ENCODE data around the gene USP53.
"Not testable (repeated sequence)": the region's sequence is repeated elsewhere in the genome, so short reads cannot be mapped to it uniquely, and the experiment has no call there.

USP53 gene

DNA sequence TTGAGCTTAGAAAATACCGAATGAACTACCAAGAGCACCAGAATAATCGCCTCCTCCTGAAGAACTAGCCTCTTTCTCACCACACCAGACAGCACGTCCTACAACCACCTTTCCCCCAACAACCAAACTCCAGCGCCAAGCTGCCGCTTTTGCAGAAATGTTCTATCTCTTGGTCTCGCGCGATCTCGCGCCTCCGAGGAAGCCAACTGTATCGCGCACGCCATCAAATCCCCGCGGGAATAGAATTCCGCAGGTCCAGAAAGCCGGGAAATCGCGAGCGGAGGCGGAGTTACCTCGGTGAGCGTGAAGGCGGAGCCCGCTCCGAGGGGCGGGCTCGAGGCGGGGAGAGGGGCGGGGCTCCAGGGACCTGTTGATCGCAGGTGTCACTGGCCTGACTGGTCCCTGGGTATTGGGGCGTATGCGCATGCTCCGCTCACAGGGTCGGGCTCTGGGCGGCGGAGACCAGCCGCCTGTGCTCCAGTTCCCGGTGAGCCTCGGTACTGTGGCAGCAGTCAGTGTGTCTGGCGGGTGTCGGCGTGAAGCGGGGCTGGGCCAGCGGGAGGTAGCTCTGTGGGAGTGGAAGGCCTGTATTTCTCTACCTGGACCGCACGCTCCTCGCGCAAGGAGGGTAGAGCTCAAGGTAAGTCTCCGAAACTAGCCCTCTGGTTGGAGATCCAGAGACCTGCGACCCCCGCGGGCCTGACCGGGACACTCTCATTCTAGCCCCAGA lies at the start of gene USP53:
TSS of gene USP53 (plus strand) at position 480 of the 730 bp plus-strand sequence. CDS start 27,047 bp downstream, outside the sequence.
- TF ChIP-seq, protein P1, sequence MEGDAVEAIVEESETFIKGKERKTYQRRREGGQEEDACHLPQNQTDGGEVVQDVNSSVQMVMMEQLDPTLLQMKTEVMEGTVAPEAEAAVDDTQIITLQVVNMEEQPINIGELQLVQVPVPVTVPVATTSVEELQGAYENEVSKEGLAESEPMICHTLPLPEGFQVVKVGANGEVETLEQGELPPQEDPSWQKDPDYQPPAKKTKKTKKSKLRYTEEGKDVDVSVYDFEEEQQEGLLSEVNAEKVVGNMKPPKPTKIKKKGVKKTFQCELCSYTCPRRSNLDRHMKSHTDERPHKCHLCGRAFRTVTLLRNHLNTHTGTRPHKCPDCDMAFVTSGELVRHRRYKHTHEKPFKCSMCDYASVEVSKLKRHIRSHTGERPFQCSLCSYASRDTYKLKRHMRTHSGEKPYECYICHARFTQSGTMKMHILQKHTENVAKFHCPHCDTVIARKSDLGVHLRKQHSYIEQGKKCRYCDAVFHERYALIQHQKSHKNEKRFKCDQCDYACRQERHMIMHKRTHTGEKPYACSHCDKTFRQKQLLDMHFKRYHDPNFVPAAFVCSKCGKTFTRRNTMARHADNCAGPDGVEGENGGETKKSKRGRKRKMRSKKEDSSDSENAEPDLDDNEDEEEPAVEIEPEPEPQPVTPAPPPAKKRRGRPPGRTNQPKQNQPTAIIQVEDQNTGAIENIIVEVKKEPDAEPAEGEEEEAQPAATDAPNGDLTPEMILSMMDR (IDR thresholded peaks at IDR 0.05; ENCODE audit: insufficient read depth, missing control alignments): no peak
- peak; percentile 86 for DNase-seq (ENCODE audit: insufficient read length, low spot score)
- peak; percentile 58 for FAIRE-seq

DNA sequence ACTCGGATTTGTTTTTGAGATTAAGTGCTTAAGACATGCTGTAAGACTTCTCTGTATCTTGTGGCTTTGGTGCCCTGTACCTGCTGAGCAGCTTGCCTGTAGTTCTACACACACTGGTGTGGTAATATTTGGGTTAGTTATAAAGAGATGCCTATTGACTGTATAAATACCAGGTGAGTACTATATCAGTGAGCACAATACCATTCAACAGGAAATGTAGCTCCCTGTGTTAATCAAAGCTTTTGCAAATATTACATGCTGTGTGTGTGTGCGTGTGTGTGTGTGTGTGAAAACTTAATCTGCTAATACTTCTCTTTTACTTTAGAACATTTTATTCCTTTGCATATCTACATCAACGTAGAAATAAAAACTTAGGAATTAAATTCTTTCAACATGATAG lies 46.7 kb upstream of the USP53 start:
- TF ChIP-seq, protein P1 (IDR thresholded peaks at IDR 0.05; ENCODE audit: insufficient read depth, missing control alignments): no peak
- FAIRE-seq: no peak
- no peak for DNase-seq (ENCODE audit: insufficient read length, low spot score)

DNA sequence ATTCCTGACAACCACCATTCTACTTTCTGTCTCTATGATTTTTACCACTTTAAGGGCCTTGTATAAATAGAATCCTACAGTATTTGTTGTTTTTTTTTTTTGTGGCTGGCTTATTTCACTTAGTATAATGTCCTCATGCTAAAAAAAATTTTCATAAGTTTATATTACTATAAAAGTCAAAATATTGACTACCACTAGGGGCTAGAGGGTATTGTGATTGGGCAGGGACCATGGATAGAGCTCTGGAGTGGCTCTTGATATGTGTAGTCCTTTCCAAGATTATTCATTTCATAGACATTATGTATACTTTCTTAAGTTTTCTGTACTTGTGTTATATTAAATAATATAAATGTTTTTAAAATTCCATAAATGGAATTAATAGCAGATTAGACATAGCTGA lies 42.3 kb upstream of the USP53 start:
- no peak for FAIRE-seq
- TF ChIP-seq, protein P1 (IDR thresholded peaks at IDR 0.05; ENCODE audit: insufficient read depth, missing control alignments): no peak
- no peak for DNase-seq (ENCODE audit: insufficient read length, low spot score)

DNA sequence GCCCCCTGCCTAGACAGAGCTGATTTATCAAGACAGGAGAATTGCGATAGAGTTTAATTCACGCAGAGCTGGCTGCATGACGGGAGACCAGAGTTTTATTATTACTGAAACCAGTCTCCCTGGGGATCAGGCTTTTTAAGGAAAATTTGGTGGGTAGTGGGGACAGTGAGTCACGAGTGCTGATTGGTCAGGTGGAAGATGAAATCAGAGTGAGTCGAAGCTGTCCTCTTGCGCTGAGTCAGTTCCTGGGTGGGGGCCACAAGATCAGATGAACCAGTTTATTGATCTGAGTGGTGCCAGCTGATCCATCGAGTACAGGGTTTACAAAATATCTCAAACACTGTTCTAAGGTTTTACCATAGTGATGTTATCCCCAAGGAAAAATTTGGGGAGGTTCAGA lies 40.3 kb upstream of the USP53 start:
- TF ChIP-seq, protein P1 (IDR thresholded peaks at IDR 0.05; ENCODE audit: insufficient read depth, missing control alignments): no peak
- no peak for FAIRE-seq
- DNase-seq (ENCODE audit: insufficient read length, low spot score): no peak

DNA sequence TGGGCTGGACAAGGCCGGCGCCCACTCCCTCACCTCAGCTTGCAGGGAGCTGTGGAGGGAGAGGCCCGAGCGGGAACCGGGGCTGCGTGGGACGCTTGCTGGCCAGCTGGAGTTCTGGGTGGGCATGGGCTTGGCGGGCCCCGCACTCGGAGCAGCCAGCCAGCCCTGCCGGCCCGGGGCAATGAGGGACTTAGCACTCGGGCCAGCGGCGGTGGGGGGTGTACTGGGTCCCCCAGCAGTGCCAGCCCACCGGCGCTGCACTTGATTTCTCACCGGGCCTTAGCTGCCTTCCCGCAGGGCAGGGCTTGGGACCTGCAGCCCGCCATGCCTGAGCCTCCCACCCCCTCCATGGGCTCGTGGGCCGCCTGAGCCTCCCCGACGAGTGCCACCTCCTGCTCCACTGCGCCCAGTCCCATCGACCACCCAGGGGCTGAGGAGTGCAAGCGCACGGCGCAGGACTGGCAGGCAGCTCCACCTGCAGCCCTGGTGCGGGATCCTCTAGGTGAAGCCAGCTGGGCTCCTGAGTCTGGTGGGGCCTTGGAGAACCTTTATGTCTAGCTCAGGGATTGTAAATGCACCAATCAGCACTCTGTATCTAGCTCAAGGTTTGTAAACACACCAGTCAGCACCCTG lies 38.7 kb upstream of the USP53 start:
- not testable (repeated sequence) for DNase-seq (ENCODE audit: insufficient read length, low spot score); FAIRE-seq

DNA sequence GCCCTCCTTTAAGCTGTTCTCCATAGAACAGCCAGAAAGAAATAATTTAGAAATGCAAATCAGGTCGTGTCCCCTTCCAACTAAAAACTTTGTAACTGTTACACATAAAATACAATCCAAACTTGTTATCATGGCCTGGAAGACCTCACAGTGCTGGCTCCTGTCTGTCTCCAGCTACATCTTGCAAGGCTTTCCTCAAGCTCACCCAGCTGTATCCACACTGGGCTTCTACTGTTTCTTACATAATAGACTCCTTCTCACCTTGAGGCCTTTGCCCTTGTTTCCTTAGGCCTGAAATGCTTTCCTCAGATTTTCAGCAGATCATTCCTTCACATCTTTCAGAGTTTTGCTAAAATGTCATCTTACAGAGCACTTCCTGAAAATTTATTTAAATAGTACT lies 33.5 kb upstream of the USP53 start:
- FAIRE-seq: no peak
- TF ChIP-seq, protein P1 (IDR thresholded peaks at IDR 0.05; ENCODE audit: insufficient read depth, missing control alignments): no peak

DNA sequence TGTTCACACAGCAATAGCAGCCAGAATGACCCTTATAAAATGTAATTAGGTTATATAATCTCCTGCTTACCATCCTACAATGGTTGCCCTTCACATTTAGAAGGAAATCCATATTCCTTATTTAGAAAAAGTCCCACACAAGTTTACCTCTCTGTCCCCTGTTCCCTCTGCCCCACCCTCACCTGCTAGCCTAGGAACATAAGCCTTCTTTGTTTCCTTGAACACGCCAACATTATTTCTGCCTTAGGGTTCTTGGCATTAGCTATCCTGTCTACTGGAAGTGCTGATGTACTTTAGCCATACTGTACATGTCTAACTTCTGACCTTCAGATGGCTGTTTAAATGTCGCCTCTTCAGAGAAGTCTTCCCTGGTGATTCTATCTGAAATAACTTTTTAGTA lies 28.4 kb upstream of the USP53 start:
- DNase-seq (ENCODE audit: insufficient read length, low spot score) (no peak), FAIRE-seq (no peak)
- TF ChIP-seq, protein P1 (IDR thresholded peaks at IDR 0.05; ENCODE audit: insufficient read depth, missing control alignments): no peak

More for the DNA sequence above, 33.5 kb upstream of the USP53 start:
- no peak for DNase-seq (ENCODE audit: insufficient read length, low spot score)
